Peyer's patch (tissue), 4 donors: ENCODE results near the gene DPM2.

Experiments
- CTCF ChIP-seq, 6 experiments: fragments of 450-650 bp in 4 of 6; fragments of 200-600 bp in 2 of 6; sonication (generic) in 1 of 6; IDR thresholded peaks; one replicate each; pipeline ENCODE4 v1.5.1; 2017 to 2019; ENCODE audit warnings: antibody characterized with exemption in 6 of 6, mild to moderate bottlenecking in 3 of 6, moderate library complexity in 1 of 6
- POLR2A ChIP-seq, 2 donors: fragments of 450-650 bp; IDR thresholded peaks; one replicate each; pipeline ENCODE4 v1.5.1; 2017; ENCODE audit warnings: antibody characterized with exemption in 2 of 2, mild to moderate bottlenecking in 2 of 2, moderate library complexity in 2 of 2

GRCh38 chr9:127943731-127944144, 6.1 kb upstream of the DPM2 start:
- TF ChIP-seq CTCF (IDR thresholded peaks at IDR 0.05) (peak; percentile 66 to 95 (median 92)), POLR2A (IDR thresholded peaks at IDR 0.05) (no peak)
